MM.1S (cell line): ENCODE results near the gene TTC34.

Source experiments
- DNase-seq: peaks from one replicate; pipeline ENCODE4 v3.0.0-alpha.2; 2015
- H2AFZ ChIP-seq: fragments of 300-600 bp; sonication (generic); 2 replicates; pipeline ENCODE4 v1.6.0; 2016; ENCODE audit warnings: antibody characterized with exemption, low read length
- H3F3A ChIP-seq: fragments of 300-600 bp; sonication (generic); 2 replicates; pipeline ENCODE4 v1.6.1; 2016; ENCODE audit warnings: mild to moderate bottlenecking, antibody characterized with exemption, low read length, moderate library complexity, mixed read lengths; ENCODE audit not compliant: insufficient read depth
- H3K27ac ChIP-seq: fragments of 300-600 bp; sonication (generic); 2 replicates; pipeline ENCODE4 v1.5.1; 2016; ENCODE audit warnings: mild to moderate bottlenecking, low read length
- H3K27me3 ChIP-seq: fragments of 300-600 bp; sonication (generic); replicated peaks from 2 replicates; pipeline ENCODE4 v1.6.0; 2016; ENCODE audit warnings: low read length; ENCODE audit not compliant: insufficient read depth
- H3K36me3 ChIP-seq: fragments of 300-600 bp; sonication (generic); replicated peaks from 2 replicates; pipeline ENCODE4 v1.6.1; 2016; ENCODE audit warnings: mild to moderate bottlenecking, low read length, mixed read lengths; ENCODE audit not compliant: insufficient read depth
- H3K4me1 ChIP-seq: fragments of 300-600 bp; sonication (generic); 2 replicates; pipeline ENCODE4 v1.6.1; 2016; ENCODE audit warnings: low read length, mixed read lengths
- H3K4me2 ChIP-seq: fragments of 300-600 bp; sonication (generic); 2 replicates; pipeline ENCODE4 v1.6.0; 2016; ENCODE audit warnings: low read depth, low read length
- H3K4me3 ChIP-seq: fragments of 300-600 bp; sonication (generic); 2 replicates; pipeline ENCODE4 v1.5.1; 2016; ENCODE audit warnings: low read length, mixed read lengths
- H3K79me2 ChIP-seq: fragments of 300-600 bp; sonication (generic); 2 replicates; pipeline ENCODE4 v1.6.1; 2016; ENCODE audit warnings: mixed run types, low read length, mixed read lengths
- H3K9ac ChIP-seq: fragments of 300-600 bp; sonication (generic); 2 replicates; pipeline ENCODE4 v1.6.1; 2016; ENCODE audit warnings: low read length, mixed read lengths
- H3K9me2 ChIP-seq: fragments of 300-600 bp; sonication (generic); replicated peaks from 2 replicates; pipeline ENCODE4 v1.6.1; 2016; ENCODE audit warnings: mild to moderate bottlenecking, low read length, mixed read lengths; ENCODE audit not compliant: insufficient read depth
- H3K9me3 ChIP-seq: fragments of 300-600 bp; sonication (generic); replicated peaks from 2 replicates; pipeline ENCODE4 v1.6.1; 2016; ENCODE audit warnings: mild to moderate bottlenecking, low read length, mixed read lengths; ENCODE audit not compliant: insufficient read depth
- H4K20me1 ChIP-seq: fragments of 300-600 bp; sonication (generic); 2 replicates; pipeline ENCODE4 v1.6.1; 2016; ENCODE audit warnings: mild to moderate bottlenecking, low read length, moderate library complexity, mixed read lengths; ENCODE audit not compliant: insufficient read depth
- EZH2 ChIP-seq: fragments of 300-600 bp; sonication (generic); optimal IDR thresholded peaks from 2 replicates; pipeline ENCODE3; 2017; ENCODE audit warnings: low read depth, mild to moderate bottlenecking, antibody characterized with exemption, low read length, mixed read lengths
- EZH2phosphoT487 ChIP-seq: fragments of 300-600 bp; sonication (generic); IDR thresholded peaks from 2 replicates; pipeline ENCODE4 v1.6.1; 2018; ENCODE audit warnings: antibody characterized with exemption, low read length
- TF ChIP-seq, protein P1 (sequence below): fragments of 300-600 bp; sonication (generic); IDR thresholded peaks from 2 replicates; pipeline ENCODE4 v1.5.1; 2016; ENCODE audit warnings: antibody characterized with exemption, low read length, mixed read lengths

Gene TTC34

DNA sequence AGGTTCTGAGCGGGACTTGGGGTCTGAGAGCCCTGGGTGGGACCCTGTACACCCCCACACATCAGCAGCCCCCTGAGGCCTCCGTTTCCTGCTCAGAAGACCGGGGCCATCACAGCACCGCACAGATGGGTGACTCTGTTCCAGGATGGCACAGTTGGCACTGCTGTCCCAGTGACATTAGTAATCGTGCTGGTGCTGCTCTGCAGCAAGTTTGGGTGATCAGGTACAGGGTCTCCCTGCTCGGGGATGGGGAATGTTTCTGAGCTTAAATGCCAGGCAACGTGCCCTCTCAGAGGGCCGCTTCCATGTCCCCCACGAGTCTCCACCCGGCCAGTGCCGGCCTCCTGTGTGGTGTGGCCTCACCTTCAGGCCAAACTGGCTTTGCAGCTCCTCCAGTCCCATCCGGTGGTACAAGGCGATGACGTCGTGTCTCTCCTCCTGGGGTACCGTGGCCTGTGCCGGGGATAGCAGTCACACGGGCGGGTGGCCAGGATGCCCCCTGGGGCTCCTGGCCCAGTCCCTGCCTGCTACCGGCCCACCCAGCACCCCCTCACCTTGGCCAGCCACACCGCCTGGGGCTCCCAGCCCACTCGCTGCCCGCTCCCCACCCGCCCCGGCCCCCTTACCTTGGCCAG, 197.9 kb downstream of the TTC34 start:
- TF ChIP-seq EZH2, result no peak
- TF ChIP-seq, protein P1, sequence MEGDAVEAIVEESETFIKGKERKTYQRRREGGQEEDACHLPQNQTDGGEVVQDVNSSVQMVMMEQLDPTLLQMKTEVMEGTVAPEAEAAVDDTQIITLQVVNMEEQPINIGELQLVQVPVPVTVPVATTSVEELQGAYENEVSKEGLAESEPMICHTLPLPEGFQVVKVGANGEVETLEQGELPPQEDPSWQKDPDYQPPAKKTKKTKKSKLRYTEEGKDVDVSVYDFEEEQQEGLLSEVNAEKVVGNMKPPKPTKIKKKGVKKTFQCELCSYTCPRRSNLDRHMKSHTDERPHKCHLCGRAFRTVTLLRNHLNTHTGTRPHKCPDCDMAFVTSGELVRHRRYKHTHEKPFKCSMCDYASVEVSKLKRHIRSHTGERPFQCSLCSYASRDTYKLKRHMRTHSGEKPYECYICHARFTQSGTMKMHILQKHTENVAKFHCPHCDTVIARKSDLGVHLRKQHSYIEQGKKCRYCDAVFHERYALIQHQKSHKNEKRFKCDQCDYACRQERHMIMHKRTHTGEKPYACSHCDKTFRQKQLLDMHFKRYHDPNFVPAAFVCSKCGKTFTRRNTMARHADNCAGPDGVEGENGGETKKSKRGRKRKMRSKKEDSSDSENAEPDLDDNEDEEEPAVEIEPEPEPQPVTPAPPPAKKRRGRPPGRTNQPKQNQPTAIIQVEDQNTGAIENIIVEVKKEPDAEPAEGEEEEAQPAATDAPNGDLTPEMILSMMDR, result no peak
- TF ChIP-seq EZH2phosphoT487, result no peak
- H3K27me3 ChIP-seq, result peaks cover 96% of the 10 kb centered on the region
- no peak overlapping the region for H3K4me2 ChIP-seq
- H3K4me3 ChIP-seq, result no peak overlapping the region
- H3K9ac ChIP-seq, result no peak overlapping the region
- no peak overlapping the region for H3K27ac ChIP-seq
- H3K9me2 ChIP-seq, result no peaks in the 10 kb centered on the region
- no peaks in the 10 kb centered on the region for H3K79me2 ChIP-seq
- H3K9me3 ChIP-seq, result no peaks in the 10 kb centered on the region
- H3F3A ChIP-seq, result no peaks in the 10 kb centered on the region
- H3K36me3 ChIP-seq, result no peaks in the 10 kb centered on the region
- no peak overlapping the region for H2AFZ ChIP-seq
- no peak for DNase-seq
- no peaks in the 10 kb centered on the region for H3K4me1 ChIP-seq
- H4K20me1 ChIP-seq, result no peaks in the 10 kb centered on the region

DNA sequence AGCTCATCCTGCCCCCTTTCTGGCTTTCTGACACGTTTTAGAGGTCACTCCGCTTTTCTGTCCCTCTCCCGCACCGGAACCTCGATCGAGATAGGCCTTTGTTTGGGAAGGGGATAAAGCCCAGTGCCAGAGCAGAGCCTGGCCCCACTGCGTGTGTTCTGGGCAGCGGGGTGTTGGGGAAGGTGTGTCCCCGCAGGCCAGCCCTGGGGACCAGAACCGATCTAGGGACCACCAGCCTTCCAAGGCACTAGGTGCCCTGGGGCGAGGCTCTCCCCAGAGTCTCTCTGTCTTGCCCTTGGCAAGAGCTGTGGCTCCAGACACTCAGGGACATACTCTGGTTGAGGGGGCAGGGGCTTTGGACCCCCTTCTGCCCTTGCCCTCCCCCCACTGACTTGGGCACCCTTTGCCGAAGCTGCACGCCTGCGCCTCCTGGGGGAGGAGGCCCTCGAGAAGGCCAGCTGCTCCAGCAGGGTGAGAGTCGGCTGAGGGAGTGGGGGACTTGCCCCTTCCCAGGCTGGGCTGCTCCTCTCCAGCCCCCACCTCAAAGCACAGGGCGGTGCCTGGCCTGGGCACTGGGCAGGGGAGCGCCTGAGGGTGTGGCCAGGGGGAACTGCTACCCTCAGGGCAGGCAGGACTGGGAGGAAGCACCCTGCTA, 198.5 kb downstream of the TTC34 start:
- Histone ChIP-seq H3K9ac (no peak overlapping the region), H3K4me1 (no peaks in the 10 kb centered on the region), H3K4me3 (no peak overlapping the region), H3K27ac (no peak overlapping the region), H2AFZ (no peak overlapping the region), H3F3A (no peaks in the 10 kb centered on the region), H3K79me2 (no peaks in the 10 kb centered on the region), H3K9me3 (no peaks in the 10 kb centered on the region), H3K27me3 (peaks cover 96% of the 10 kb centered on the region), H3K9me2 (no peaks in the 10 kb centered on the region), H3K36me3 (no peaks in the 10 kb centered on the region), H4K20me1 (no peaks in the 10 kb centered on the region), H3K4me2 (no peak overlapping the region)
- DNase-seq, result no peak
- TF ChIP-seq EZH2phosphoT487 (no peak), EZH2 (no peak)
- TF ChIP-seq, protein P1, result no peak

DNA sequence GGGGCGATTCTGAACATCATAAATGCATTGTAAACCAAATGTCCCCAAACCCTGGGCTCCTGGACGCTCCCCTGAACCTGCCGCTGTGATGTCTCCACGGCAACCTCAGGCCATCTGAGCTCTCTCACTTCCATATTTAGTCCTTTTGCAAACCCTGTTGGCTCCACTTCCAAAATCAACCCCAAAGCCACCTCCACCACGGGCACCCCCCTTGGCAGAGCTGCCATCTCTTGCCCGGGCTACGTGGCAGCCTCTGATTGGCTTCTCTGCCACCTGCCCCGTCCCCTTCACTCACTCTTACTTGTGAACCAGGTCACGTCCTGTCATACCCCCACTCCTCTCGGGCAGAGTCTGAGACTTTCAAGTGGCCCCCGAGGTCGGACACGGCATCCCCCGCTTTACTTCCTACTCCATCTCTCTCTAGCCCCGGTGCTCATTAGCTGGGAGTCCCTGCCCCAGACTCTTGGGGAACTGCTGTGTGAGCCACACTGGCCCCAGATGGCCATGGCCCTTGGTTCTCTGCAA, 199.1 kb downstream of the TTC34 start:
- no peaks in the 10 kb centered on the region for H3K4me1 ChIP-seq
- no peaks in the 10 kb centered on the region for H3K79me2 ChIP-seq
- H3K27me3 ChIP-seq, result peaks cover 96% of the 10 kb centered on the region
- no peak overlapping the region for H3K4me3 ChIP-seq
- H2AFZ ChIP-seq, result no peak overlapping the region
- no peaks in the 10 kb centered on the region for H3F3A ChIP-seq
- DNase-seq, result no peak
- no peak overlapping the region for H3K27ac ChIP-seq
- no peak overlapping the region for H3K4me2 ChIP-seq
- TF ChIP-seq EZH2phosphoT487, result no peak
- TF ChIP-seq, protein P1, result no peak
- TF ChIP-seq EZH2, result no peak
- no peaks in the 10 kb centered on the region for H3K9me2 ChIP-seq
- H4K20me1 ChIP-seq, result no peaks in the 10 kb centered on the region
- no peaks in the 10 kb centered on the region for H3K9me3 ChIP-seq
- H3K9ac ChIP-seq, result no peak overlapping the region
- no peaks in the 10 kb centered on the region for H3K36me3 ChIP-seq
